Measurements from ENCODE around the gene PRKCD. TPM values are rescaled to one million over a fixed set of nuclear protein-coding genes. Genes with fewer than 3 reads are reported as not detected.

Gene PRKCD
- total and polyA plus RNA-seq, 9 of the 15 experiments (the other 6 are each of a cell fraction or from before 2014, with no cell fraction given): 2.5 to 19.5 (median 6.1) TPM

GRCh38 chr3:53234841-53235232 is 73.8 kb downstream of the PRKCD start (continued):
- no peak for TF ChIP-seq ZNF407 (IDR thresholded peaks at IDR 0.05; ENCODE audit: low read depth)
- TF ChIP-seq SOX6 (IDR thresholded peaks at IDR 0.05): no peak

GRCh38 chr3:53235545-53235944 is 74.5 kb downstream of the PRKCD start:
- Histone ChIP-seq H3K27ac (ENCODE audit: extremely low read depth, low read depth, low read length) (peak overlapping the region; percentile 86; the same call in 2 of the 3 replicates), H3K4me3 (no peak overlapping the region), H3K27me3 (ENCODE audit: control insufficient read depth in 2 of 2, insufficient read depth in 2 of 2, low read length in 2 of 2) (no peaks in the 10 kb centered on the region), H3K79me2 (ENCODE audit: control insufficient read depth, insufficient read depth, low read length) (no peaks in the 10 kb centered on the region; the same call in 2 of the 3 replicates), H3K4me1 (replicated peaks in 1 of 2; ENCODE audit: control insufficient read depth in 2 of 2, insufficient read depth in 2 of 2, low read length in 2 of 2) (peaks cover 12 to 19% of the 10 kb centered on the region in 2 experiments), H3K9me3 (replicated peaks; ENCODE audit: control insufficient read depth, insufficient read depth, low read depth, low read length) (no peaks in the 10 kb centered on the region), H3K36me3 (ENCODE audit: control insufficient read depth, insufficient read depth, low read length) (peaks cover 95% of the 10 kb centered on the region), H4K20me1 (replicated peaks; ENCODE audit: control insufficient read depth, insufficient read depth, low read length) (no peaks in the 10 kb centered on the region), H3K9ac (ENCODE audit: insufficient read depth in 1 of 2, low read depth in 2 of 2, low read length in 2 of 2) (peak overlapping the region; percentile 41 to 85; a peak in 2 of 4 replicates), H3K9me1 (ENCODE audit: control insufficient read depth, insufficient read depth, low read length) (no peaks in the 10 kb centered on the region), H2AFZ (ENCODE audit: low read depth, low read length) (no peak overlapping the region), H3K4me2 (ENCODE audit: insufficient read depth, low read length) (no peak overlapping the region)
- DNase-seq (ENCODE audit: extremely low read depth in 1 of 4, low spot score in 3 of 4): no peak
- no peak for ATAC-seq
- 72% methylated on average over 4 of the region's 6 CpGs for WGBS (ENCODE audit: insufficient coverage, low coverage, missing lambda C conversion rate)
- BruUV-seq (replicated peaks): no TSS peak
- ChIA-PET POLR2A (interaction anchor here (0.5 to 2.2 kb wide), 3 partner anchors 9 to 120 kb away, joined by 3 to 9 read pairs (median 3); no protein-coding TSS in a partner anchor), CTCF (ENCODE audit: low intra/inter-chr PET ratio) (no interaction called here)
- in situ Hi-C loops (cut with MboI) (no loop called here), intact Hi-C loops (cut with micrococcal nuclease) (no loop called here)
- no peak for FAIRE-seq
- TF ChIP-seq SETDB1 (IDR thresholded peaks at IDR 0.05; ENCODE audit: low read length) (no peak), ZNF134 (CRISPR knock-in tag; conservative IDR thresholded peaks at IDR 0.05) (no peak), MTA1 (IDR thresholded peaks at IDR 0.05; ENCODE audit: borderline replicate concordance) (no peak), JUN (IDR thresholded peaks at IDR 0.05; ENCODE audit: borderline replicate concordance, low read depth, low read length) (no peak), JUN (CRISPR knock-in tag; IDR thresholded peaks at IDR 0.05; ENCODE audit: borderline replicate concordance) (no peak), NONO (IDR thresholded peaks at IDR 0.05; ENCODE audit: low read depth in 2 of 2, low read length in 1 of 2) (no peak), HDAC2 (IDR thresholded peaks at IDR 0.05) (no peak), STAT6 (CRISPR knock-in tag; IDR thresholded peaks at IDR 0.05) (no peak), TFAM (CRISPR knock-in tag; conservative IDR thresholded peaks at IDR 0.05) (no peak), FOXA1 (IDR thresholded peaks at IDR 0.05; ENCODE audit: borderline replicate concordance) (no peak)
